ENCODE data around the gene GFAP.

Gene GFAP

GRCh38 chr17:44921122-44921882, 6.0 kb upstream of the GFAP start:
- CTCF ChIA-PET: interaction anchor here (0.6 to 5.6 kb wide), 7 partner anchors 12 to 178 kb away, joined by 3 to 113 read pairs (median 6); partner anchors contain the start of gene C1QL1
- POLR2A ChIA-PET (ENCODE audit: low non-redundant PET): interaction anchor here (0.6 to 1.1 kb wide), 3 partner anchors 98 to 103 kb away, joined by 3 to 5 read pairs (median 4); no protein-coding TSS in a partner anchor

DNA sequence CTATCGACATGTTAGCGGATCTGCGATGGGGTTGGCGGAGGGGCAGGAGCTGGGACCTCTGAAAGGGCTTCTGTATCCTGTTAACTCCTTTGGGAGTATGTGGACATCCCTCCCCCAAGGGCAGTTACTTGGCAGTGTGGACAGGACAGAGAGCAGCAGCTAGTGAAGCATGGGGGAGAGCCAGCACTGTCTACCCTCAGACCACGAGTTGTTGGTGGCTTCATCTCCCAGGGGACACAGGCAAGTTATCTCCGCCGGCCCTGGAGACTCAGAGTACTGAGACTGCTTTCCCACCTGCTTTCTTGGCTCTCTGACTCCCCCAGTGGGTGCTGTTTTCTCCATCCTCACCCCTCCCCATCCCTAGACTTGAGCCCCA, 5.3 kb upstream of the GFAP start:
- no peak for DNase-seq (ENCODE audit: low spot score)
- ChIA-PET CTCF (interaction anchor here (0.5 to 5.6 kb wide), 26 partner anchors 8 to 211 kb away, joined by 3 to 113 read pairs (median 4); partner anchors contain the start of genes C1QL1, EFTUD2 and PLCD3), POLR2A (ENCODE audit: low non-redundant PET) (interaction anchor here (1.0 to 1.1 kb wide), 2 partner anchors 99 to 101 kb away, joined by 3 to 4 read pairs; no protein-coding TSS in a partner anchor)
- TF ChIP-seq, protein P1, sequence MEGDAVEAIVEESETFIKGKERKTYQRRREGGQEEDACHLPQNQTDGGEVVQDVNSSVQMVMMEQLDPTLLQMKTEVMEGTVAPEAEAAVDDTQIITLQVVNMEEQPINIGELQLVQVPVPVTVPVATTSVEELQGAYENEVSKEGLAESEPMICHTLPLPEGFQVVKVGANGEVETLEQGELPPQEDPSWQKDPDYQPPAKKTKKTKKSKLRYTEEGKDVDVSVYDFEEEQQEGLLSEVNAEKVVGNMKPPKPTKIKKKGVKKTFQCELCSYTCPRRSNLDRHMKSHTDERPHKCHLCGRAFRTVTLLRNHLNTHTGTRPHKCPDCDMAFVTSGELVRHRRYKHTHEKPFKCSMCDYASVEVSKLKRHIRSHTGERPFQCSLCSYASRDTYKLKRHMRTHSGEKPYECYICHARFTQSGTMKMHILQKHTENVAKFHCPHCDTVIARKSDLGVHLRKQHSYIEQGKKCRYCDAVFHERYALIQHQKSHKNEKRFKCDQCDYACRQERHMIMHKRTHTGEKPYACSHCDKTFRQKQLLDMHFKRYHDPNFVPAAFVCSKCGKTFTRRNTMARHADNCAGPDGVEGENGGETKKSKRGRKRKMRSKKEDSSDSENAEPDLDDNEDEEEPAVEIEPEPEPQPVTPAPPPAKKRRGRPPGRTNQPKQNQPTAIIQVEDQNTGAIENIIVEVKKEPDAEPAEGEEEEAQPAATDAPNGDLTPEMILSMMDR (conservative IDR thresholded peaks at IDR 0.05; ENCODE audit: low read depth): no peak
- H3K27ac ChIP-seq: no peak overlapping the region

More at GRCh38 chr17:44921122-44921882, 6.0 kb upstream of the GFAP start:
- DNase-seq (ENCODE audit: low spot score): no peak
- no peak overlapping the region; the same call in 1 of the 2 replicates for H3K27ac ChIP-seq
- TF ChIP-seq, protein P1 (conservative IDR thresholded peaks at IDR 0.05; ENCODE audit: low read depth): no peak

GRCh38 chr17:44919885-44920564, 4.7 kb upstream of the GFAP start:
- POLR2A ChIA-PET (ENCODE audit: low non-redundant PET): interaction anchor here (1.1 kb wide), 1 partner anchor 100 kb away, joined by 4 read pairs; no protein-coding TSS in a partner anchor
- H3K27ac ChIP-seq: peak overlapping the region; percentile 60
- CTCF ChIA-PET: interaction anchor here (0.5 to 5.6 kb wide), 28 partner anchors 9 to 212 kb away, joined by 3 to 113 read pairs (median 4); partner anchors contain the start of genes C1QL1, EFTUD2 and PLCD3
- DNase-seq (ENCODE audit: low spot score): peak; percentile 81
- TF ChIP-seq, protein P1 (conservative IDR thresholded peaks at IDR 0.05; ENCODE audit: low read depth): peak; percentile 90

- CTCF ChIA-PET: interaction anchor here (0.5 to 5.6 kb wide), 19 partner anchors 10 to 213 kb away, joined by 3 to 113 read pairs (median 5); partner anchors contain the start of genes C1QL1, EFTUD2 and PLCD3
- POLR2A ChIA-PET (ENCODE audit: low non-redundant PET): no interaction called here
- H3K27ac ChIP-seq: peak overlapping the region; percentile 60
- DNase-seq (ENCODE audit: low spot score): no peak
- TF ChIP-seq, protein P1 (conservative IDR thresholded peaks at IDR 0.05; ENCODE audit: low read depth): no peak
These were observed 4.1 kb upstream of the GFAP start for GRCh38 chr17:44919411-44919810.

DNA sequence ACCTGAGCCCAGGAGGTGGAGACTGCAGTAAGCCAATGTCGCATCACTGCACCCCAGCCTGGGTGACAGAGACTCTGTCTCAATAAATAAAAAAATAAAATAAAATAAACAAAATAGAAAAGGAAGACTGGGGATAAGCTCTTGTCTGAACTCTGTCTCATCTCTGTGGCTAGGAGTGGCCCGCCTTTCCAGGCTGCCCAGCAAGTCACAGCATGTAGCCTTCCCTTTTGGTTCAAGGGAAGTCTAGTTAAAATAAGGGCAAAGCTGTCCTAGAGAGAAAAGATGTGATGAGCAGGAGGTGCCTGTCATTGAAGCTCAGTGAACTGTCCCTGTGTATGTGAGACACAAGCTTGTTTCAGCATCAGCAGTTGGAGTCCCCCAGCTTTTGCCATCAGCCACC, 2.7 kb upstream of the GFAP start:
- CTCF ChIA-PET: interaction anchor here (0.6 to 5.6 kb wide), 3 partner anchors 40 to 181 kb away, joined by 3 to 113 read pairs (median 6); no protein-coding TSS in a partner anchor
- H3K27ac ChIP-seq: peak overlapping the region; percentile 91
- DNase-seq (ENCODE audit: low spot score): no peak
- POLR2A ChIA-PET (ENCODE audit: low non-redundant PET): no interaction called here
- TF ChIP-seq, protein P1 (conservative IDR thresholded peaks at IDR 0.05; ENCODE audit: low read depth): no peak

- TF ChIP-seq, protein P1 (conservative IDR thresholded peaks at IDR 0.05; ENCODE audit: low read depth): no peak
- H3K27ac ChIP-seq: peak overlapping the region; percentile 91
- POLR2A ChIA-PET (ENCODE audit: low non-redundant PET): interaction anchor here (0.7 kb wide), 1 partner anchor 216 kb away, joined by 5 read pairs; no protein-coding TSS in a partner anchor
- DNase-seq (ENCODE audit: low spot score): no peak
- CTCF ChIA-PET: interaction anchor here (5.6 kb wide), 1 partner anchor 104 kb away, joined by 113 read pairs; no protein-coding TSS in a partner anchor
These were observed 2.2 kb upstream of the GFAP start for GRCh38 chr17:44917456-44917855.
